HG03432 (cell line): ENCODE measurements around the gene SYCN.

ENCODE experiments used
- ATAC-seq: cut with Tn5 transposase; IDR thresholded peaks from one replicate; pipeline ENCODE4 v1.9.1; 2021; ENCODE audit warnings: mild to moderate bottlenecking, moderate library complexity; ENCODE audit not compliant: unreplicated experiment

Gene SYCN

GRCh38 chr19:39196320-39196719 is 7.7 kb downstream of the SYCN start:
- no peak for ATAC-seq

GRCh38 chr19:39195755-39196154 is 8.3 kb downstream of the SYCN start:
- no peak for ATAC-seq

GRCh38 chr19:39194832-39195542 is 9.1 kb downstream of the SYCN start:
- ATAC-seq = no peak

GRCh38 chr19:39193803-39194202 is 10.3 kb downstream of the SYCN start:
- no peak for ATAC-seq

GRCh38 chr19:39192846-39193245 is 11.2 kb downstream of the SYCN start:
- no peak for ATAC-seq

- no peak for ATAC-seq
These were observed 13.3 kb downstream of the SYCN start for GRCh38 chr19:39190768-39191167.

GRCh38 chr19:39188960-39189359 is 15.1 kb downstream of the SYCN start:
- ATAC-seq = no peak

- ATAC-seq = no peak
These were observed 16.5 kb downstream of the SYCN start for GRCh38 chr19:39187552-39187943.

GRCh38 chr19:39186391-39186790 is 17.7 kb downstream of the SYCN start:
- ATAC-seq = no peak

- ATAC-seq = no peak
These were observed 21.0 kb downstream of the SYCN start for GRCh38 chr19:39183104-39183503.

GRCh38 chr19:39182174-39182505 is 21.9 kb downstream of the SYCN start:
- ATAC-seq = no peak

GRCh38 chr19:39181500-39182173 is 22.4 kb downstream of the SYCN start:
- no peak for ATAC-seq

- no peak for ATAC-seq
These were observed 23.3 kb downstream of the SYCN start for GRCh38 chr19:39180749-39181148.

GRCh38 chr19:39179754-39180153 is 24.3 kb downstream of the SYCN start:
- no peak for ATAC-seq

GRCh38 chr19:39178296-39179006 is 25.6 kb downstream of the SYCN start:
- no peak for ATAC-seq

GRCh38 chr19:39177736-39178135 is 26.3 kb downstream of the SYCN start:
- no peak for ATAC-seq

- no peak for ATAC-seq
These were observed 26.9 kb downstream of the SYCN start for GRCh38 chr19:39177110-39177699.

- ATAC-seq = no peak
These were observed 28.5 kb downstream of the SYCN start for GRCh38 chr19:39175564-39175963.

- no peak for ATAC-seq
These were observed 29.2 kb downstream of the SYCN start for GRCh38 chr19:39174558-39175544.

GRCh38 chr19:39174142-39174541 is 29.9 kb downstream of the SYCN start:
- no peak for ATAC-seq
